IMR-90 (cell line): Measurements from ENCODE around the gene NEDD4L. TPM values are rescaled to one million over a fixed set of nuclear protein-coding genes. Genes with fewer than 3 reads are reported as not detected.

Experiments
- ATAC-seq: fragments of 200-7000 bp; cut with Tn5 transposase; 2 replicates; pipeline ENCODE4 v1.9.1; 2020; ENCODE audit warnings: low read depth, mild to moderate bottlenecking, moderate library complexity
- BruUV-seq: library from RNA; stranded (reverse); fragments of 400-500 nt; replicated peaks from 2 replicates; lab custom pipeline; 2021; lab: Mats Ljungman, UMichigan
- CTCF ChIA-PET: fragments of 300-600 bp; formaldehyde crosslinking; extraction: SDS; loops from one replicate; lab custom pipeline; 2021; ENCODE audit warnings: antibody characterized with exemption; lab: Yijun Ruan, JAX
- POLR2A ChIA-PET: fragments of 300-600 bp; sonication (Branson Sonifier 250); formaldehyde crosslinking; loops from one replicate; lab custom pipeline; 2022; ENCODE audit warnings: antibody characterized with exemption; ENCODE audit not compliant: unreplicated experiment; lab: Charles Lee
- DNase-seq: peaks from one replicate; pipeline ENCODE4 v3.0.0; 2013
- H2AFZ ChIP-seq: replicated peaks from 2 replicates; pipeline ENCODE3; 2013; ENCODE audit warnings: low read length, mild to moderate bottlenecking; ENCODE audit not compliant: poor library complexity
- H2AK5ac ChIP-seq: 2 replicates; pipeline ENCODE4 v1.6.1; 2013; ENCODE audit warnings: low read depth, low read length, inconsistent platforms
- H2AK9ac ChIP-seq: replicated peaks from 2 replicates; pipeline ENCODE3; 2013; ENCODE audit warnings: mild to moderate bottlenecking, low read depth, low read length, moderate library complexity; ENCODE audit not compliant: poor library complexity
- H2BK120ac ChIP-seq: 2 replicates; pipeline ENCODE4 v1.6.1; 2013; ENCODE audit warnings: low read depth, low read length, inconsistent platforms
- H2BK15ac ChIP-seq: 3 replicates; pipeline ENCODE4 v1.6.1; 2013; ENCODE audit warnings: low read depth, low read length, inconsistent platforms
- H2BK20ac ChIP-seq: 2 replicates; pipeline ENCODE4 v1.6.1; 2013; ENCODE audit warnings: low read depth, mild to moderate bottlenecking, inconsistent platforms, low read length, moderate library complexity
- H2BK5ac ChIP-seq: 2 replicates; pipeline ENCODE4 v1.6.1; 2013; ENCODE audit warnings: mild to moderate bottlenecking, low read depth, low read length, inconsistent platforms; ENCODE audit not compliant: poor library complexity, severe bottlenecking
- H3K14ac ChIP-seq: replicated peaks from 2 replicates; pipeline ENCODE4 v1.6.1; 2013; ENCODE audit warnings: low read depth, low read length, inconsistent platforms
- H3K18ac ChIP-seq: 2 replicates; pipeline ENCODE4 v1.6.1; 2013; ENCODE audit warnings: low read depth, low read length, control low read depth
- H3K23ac ChIP-seq: 2 replicates; pipeline ENCODE4 v1.6.1; 2013; ENCODE audit warnings: low read depth, low read length, inconsistent platforms
- H3K27ac ChIP-seq: 2 replicates; pipeline ENCODE4 v1.5.1; 2013; ENCODE audit warnings: mild to moderate bottlenecking, control low read depth, low read length; ENCODE audit not compliant: insufficient read depth
- H3K27me3 ChIP-seq: 2 replicates; pipeline ENCODE4 v1.6.1; 2013; ENCODE audit warnings: low read length; ENCODE audit not compliant: control insufficient read depth, insufficient read depth
- H3K36me3 ChIP-seq: 2 replicates; pipeline ENCODE4 v1.6.1; 2013; ENCODE audit warnings: low read length, mixed read lengths; ENCODE audit not compliant: control insufficient read depth, insufficient read depth
- H3K4ac ChIP-seq: 2 replicates; pipeline ENCODE4 v1.6.1; 2013; ENCODE audit warnings: low read depth, low read length, inconsistent platforms
- H3K4me1 ChIP-seq: 2 replicates; pipeline ENCODE4 v1.6.1; 2013; ENCODE audit warnings: low read length, mixed read lengths; ENCODE audit not compliant: control insufficient read depth, insufficient read depth
- H3K4me2 ChIP-seq: 2 replicates; pipeline ENCODE4 v1.6.1; 2013; ENCODE audit warnings: low read depth, mild to moderate bottlenecking, control low read depth, low read length, moderate library complexity
- H3K4me3 ChIP-seq: 2 replicates; pipeline ENCODE4 v1.5.1; 2013; ENCODE audit warnings: low read depth, mild to moderate bottlenecking, control low read depth, low read length, moderate library complexity; ENCODE audit not compliant: insufficient read depth
- H3K56ac ChIP-seq: 2 replicates; pipeline ENCODE4 v1.6.1; 2013; ENCODE audit warnings: low read length, inconsistent platforms; ENCODE audit not compliant: insufficient read depth; ENCODE audit errors: extremely low read depth
- H3K79me1 ChIP-seq, 2 experiments: 2 replicates each; pipeline ENCODE4 v1.6.1; 2013; ENCODE audit warnings: low read length in 2 of 2, inconsistent platforms in 1 of 2, low read depth in 1 of 2
- H3K9ac ChIP-seq: 2 replicates; pipeline ENCODE4 v1.6.1; 2013; ENCODE audit warnings: low read depth, low read length, control low read depth
- H3K9me1 ChIP-seq: 2 replicates; pipeline ENCODE4 v1.6.1; 2013; ENCODE audit warnings: low read length, inconsistent platforms; ENCODE audit not compliant: insufficient read depth
- H3K9me3 ChIP-seq: 2 replicates; pipeline ENCODE4 v1.6.1; 2013; ENCODE audit warnings: low read length; ENCODE audit not compliant: control insufficient read depth, insufficient read depth
- H4K20me1 ChIP-seq: 2 replicates; pipeline ENCODE4 v1.6.1; 2013; ENCODE audit warnings: low read length, inconsistent platforms; ENCODE audit not compliant: insufficient read depth
- H4K5ac ChIP-seq: 2 replicates; pipeline ENCODE4 v1.6.1; 2013; ENCODE audit warnings: mild to moderate bottlenecking, low read depth, low read length, control low read depth
- H4K8ac ChIP-seq, 2 experiments: 2 replicates each; pipeline ENCODE4 v1.6.1; 2013; ENCODE audit warnings: low read depth in 2 of 2, low read length in 2 of 2, control low read depth in 1 of 2, inconsistent platforms in 1 of 2
- H4K91ac ChIP-seq: 2 replicates; pipeline ENCODE4 v1.6.1; 2013; ENCODE audit warnings: low read depth, low read length, inconsistent platforms; ENCODE audit not compliant: insufficient read depth
- MAFK ChIP-seq: IDR thresholded peaks from 2 replicates; pipeline ENCODE4 v1.6.1; 2012; ENCODE audit warnings: low read depth, low read length, improper control_type of control experiment
- NFE2L2 ChIP-seq: fragments of 150-350 bp; IDR thresholded peaks from 2 replicates; pipeline ENCODE4 v1.6.1; 2016; ENCODE audit warnings: low read depth, mild to moderate bottlenecking, low read length
- SMC3 ChIP-seq: fragments of 150-350 bp; IDR thresholded peaks from 2 replicates; pipeline ENCODE4 v1.6.1; 2016; ENCODE audit warnings: low read depth, mild to moderate bottlenecking, antibody characterized with exemption, low read length, moderate library complexity
- USF2 ChIP-seq: fragments of 150-350 bp; IDR thresholded peaks from 2 replicates; pipeline ENCODE4 v1.6.1; 2017; ENCODE audit warnings: mild to moderate bottlenecking, antibody characterized with exemption, low read length, low read depth
- WGBS, 2 experiments: methylation state at CpG; one replicate each; pipeline versions ENCODE4 v1.1.5 to v1.1.7; 2013; ENCODE audit warnings: missing lambda C conversion rate in 2 of 2; ENCODE audit not compliant: insufficient read length in 1 of 2; ENCODE audit errors: extremely low coverage in 2 of 2; 5-methylcytosine and 5-hydroxymethylcytosine counted together
- dilution Hi-C: fragments of 300-500 bp; cut with HindIII; formaldehyde crosslinking; loops from one replicate; pipeline ENCODE4 v1.14.3; 2018; ENCODE audit warnings: low sequenced_read_pairs; ENCODE audit not compliant: unreplicated experiment
- in situ Hi-C: fragments of 300-500 bp; cut with MboI; formaldehyde crosslinking; loops from 3 replicates; pipeline ENCODE4 v1.14.3; 2019; ENCODE audit warnings: low sequenced_read_pairs, inconsistent platforms, mixed read lengths
- intact Hi-C: fragments of 100-400 bp; cut with micrococcal nuclease; formaldehyde crosslinking; loops from 2 replicates; pipeline ENCODE4 v1.10.0; 2022
- polyA plus RNA-seq, 3 experiments: library from polyadenylated mRNA; depleted of rRNA; stranded (reverse); fragments of >200 nt; gene quantifications; 2 replicates each; pipeline ENCODE4 v1.2.3, GENCODE V29; 2012; ENCODE audit warnings: low replicate concordance in 1 of 3
- total RNA-seq: library from RNA; depleted of rRNA; stranded (reverse); fragments of >200 nt; gene quantifications from 2 replicates; pipeline ENCODE4 v1.2.3, GENCODE V29; 2012

NEDD4L gene
- total and polyA plus RNA-seq, 2 of the 4 experiments (the other 2 are of a cell fraction) = 10.0 to 10.9 TPM

DNA sequence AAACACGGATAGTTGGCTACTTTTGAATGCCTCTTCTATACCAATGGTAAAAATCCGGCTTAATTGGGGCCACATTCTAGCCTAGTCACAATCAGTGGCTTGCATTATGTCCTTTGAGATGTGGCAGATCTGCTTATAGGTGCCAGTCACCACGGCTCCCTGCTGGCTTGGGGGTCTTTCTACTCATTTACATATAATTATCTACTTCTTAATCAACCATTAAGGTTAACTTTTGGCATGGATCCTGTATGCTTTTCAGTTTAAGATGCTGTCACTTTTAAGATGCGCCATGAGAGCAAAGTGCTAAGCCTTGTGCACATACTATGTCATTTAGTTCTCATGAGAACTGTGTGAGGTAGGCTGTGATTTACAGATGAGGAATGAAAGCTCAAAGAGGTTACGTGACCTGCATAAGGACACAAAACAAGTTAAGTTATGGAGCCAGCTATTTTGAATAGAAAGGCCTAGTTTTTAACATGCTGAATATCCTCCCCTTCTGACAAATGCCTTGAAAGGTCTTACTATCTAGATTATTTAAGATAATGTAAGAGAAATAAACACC lies 4.1 kb downstream of the NEDD4L start:
- H4K91ac ChIP-seq = no peak overlapping the region
- H3K9ac ChIP-seq = no peak overlapping the region
- no CpG with 5 or more reads among the region's 5 CpGs for WGBS, 2 experiments
- H3K27ac ChIP-seq = no peak overlapping the region
- H3K4me2 ChIP-seq = no peak overlapping the region
- H3K23ac ChIP-seq = no peak overlapping the region
- dilution Hi-C loops (no loop called here), intact Hi-C loops (loop anchor here (10.0 kb wide), 1 partner anchor 243 kb away; the partner anchor contains the start of gene ATP8B1), in situ Hi-C loops (loop anchor here (10.0 kb wide), 1 partner anchor 717 kb away; no protein-coding TSS in a partner anchor)
- H2BK120ac ChIP-seq = no peak overlapping the region
- ChIA-PET POLR2A (no interaction called here), CTCF (no interaction called here)
- H3K9me3 ChIP-seq = no peaks in the 10 kb centered on the region
- no peak overlapping the region for H4K8ac ChIP-seq
- no peak overlapping the region for H2AK9ac ChIP-seq
- no peak overlapping the region for H4K5ac ChIP-seq
- peaks cover 3% of the 10 kb centered on the region for H3K4me1 ChIP-seq
- H2BK5ac ChIP-seq = no peak overlapping the region
- BruUV-seq = no TSS peak
- no peak for ATAC-seq
- H3K18ac ChIP-seq = no peak overlapping the region
- no peaks in the 10 kb centered on the region for H3K27me3 ChIP-seq
- no peaks in the 10 kb centered on the region for H3K36me3 ChIP-seq
- no peak overlapping the region for H2BK20ac ChIP-seq
- H3K4me3 ChIP-seq = no peak overlapping the region
- 0 out of 2 replicates have a peak, but pooled peaks cover 6% of the 10 kb centered on the region for H4K20me1 ChIP-seq
- peak; percentile 15 for DNase-seq
- H2BK15ac ChIP-seq = no peak overlapping the region
- peaks cover 0 to 28% of the 10 kb centered on the region in 2 experiments; a peak in 2 of 4 replicates for H3K79me1 ChIP-seq
- no peak for TF ChIP-seq MAFK
- no peak for TF ChIP-seq NFE2L2
- no peak for TF ChIP-seq SMC3
- no peak for TF ChIP-seq USF2
- no peak overlapping the region for H2AK5ac ChIP-seq
- H2AFZ ChIP-seq = no peak overlapping the region
- H3K56ac ChIP-seq = no peak overlapping the region
- H3K14ac ChIP-seq = no peak overlapping the region
- no peak overlapping the region for H3K4ac ChIP-seq
- H3K9me1 ChIP-seq = no peaks in the 10 kb centered on the region; the same call in 1 of the 2 replicates
